UCSD-AML1 (cell line): ENCODE measurements around the gene GTF2H4.

Experiments used
- DNase-seq: peaks from one replicate; lab custom pipeline; 2025; ENCODE audit not compliant: unreplicated experiment; lab: John Stamatoyannopoulos, UW

The GTF2H4 gene

GRCh38 chr6:30882204-30882758 is 25.7 kb upstream of the GTF2H4 start:
- no peak for DNase-seq

GRCh38 chr6:30882759-30883684 is 25.0 kb upstream of the GTF2H4 start:
- no peak for DNase-seq

GRCh38 chr6:30883685-30884520 is 24.1 kb upstream of the GTF2H4 start, which contains the start of gene DDR1:
DDR1 (plus strand) TSS chr6:30884519; CDS start chr6:30888730, 4,211 bp downstream.
- DNase-seq = no peak

GRCh38 chr6:30884521-30885480 is 23.2 kb upstream of the GTF2H4 start:
- DNase-seq = no peak

- DNase-seq = no peak
Observed at GRCh38 chr6:30885481-30885998, 22.5 kb upstream of the GTF2H4 start.

GRCh38 chr6:30885999-30886896 is 21.8 kb upstream of the GTF2H4 start:
- DNase-seq = no peak

GRCh38 chr6:30886897-30887255 is 21.1 kb upstream of the GTF2H4 start:
- DNase-seq = no peak

- DNase-seq = no peak
Observed at GRCh38 chr6:30887901-30888815, 19.8 kb upstream of the GTF2H4 start.

- no peak for DNase-seq
Observed at GRCh38 chr6:30888816-30889495, 19.1 kb upstream of the GTF2H4 start.

GRCh38 chr6:30889496-30889885 is 18.5 kb upstream of the GTF2H4 start:
- DNase-seq = no peak

- no peak for DNase-seq
Observed at GRCh38 chr6:30889921-30890645, 17.9 kb upstream of the GTF2H4 start.

- DNase-seq = no peak
Observed at GRCh38 chr6:30890646-30891449, 17.2 kb upstream of the GTF2H4 start.

- no peak for DNase-seq
Observed at GRCh38 chr6:30891450-30891723, 16.6 kb upstream of the GTF2H4 start.

- DNase-seq = no peak
Observed at GRCh38 chr6:30891816-30892538, 16.0 kb upstream of the GTF2H4 start.

- DNase-seq = no peak
Observed at GRCh38 chr6:30893001-30893591, 14.9 kb upstream of the GTF2H4 start.
